GM12874 (cell line): ENCODE measurements around the gene SCAND1.

Experiments
- CTCF ChIP-seq: IDR thresholded peaks from 2 replicates; pipeline ENCODE4 v1.5.1; 2011; ENCODE audit warnings: low read depth, mild to moderate bottlenecking, control low read depth, low read length, moderate library complexity; ENCODE audit not compliant: insufficient read depth

The SCAND1 gene

GRCh38 chr20:35954200-35954906 lies at the start of gene SCAND1:
Gene SCAND1 (minus strand): TSS chr20:35954502. CDS start chr20:35954284, 218 bp downstream.
- peak; percentile 99 for TF ChIP-seq CTCF

- no peak for TF ChIP-seq CTCF
Measured at GRCh38 chr20:36004045-36004444, 49.7 kb upstream of the SCAND1 start.

GRCh38 chr20:36002855-36003254 lies 48.6 kb upstream of the SCAND1 start:
- TF ChIP-seq CTCF, result no peak

- peak; percentile 93 for TF ChIP-seq CTCF
Measured at GRCh38 chr20:35994994-35995453, 40.7 kb upstream of the SCAND1 start.

GRCh38 chr20:35992713-35993335 lies 38.5 kb upstream of the SCAND1 start:
- peak; percentile 80 for TF ChIP-seq CTCF

GRCh38 chr20:35991142-35991771 lies 37.0 kb upstream of the SCAND1 start:
- TF ChIP-seq CTCF, result peak; percentile 45; the same call in 1 of the 2 replicates

GRCh38 chr20:35988910-35989463 lies 34.7 kb upstream of the SCAND1 start:
- TF ChIP-seq CTCF, result no peak
